ENCODE measurements around the gene NCAPG. TPM values are rescaled to one million over a fixed set of nuclear protein-coding genes. Genes with fewer than 3 reads are reported as not detected.

Gene NCAPG
- total and polyA plus RNA-seq, 3 experiments from 2014 or later, result 1.4 to 52.1 (median 48.2) TPM

GRCh38 chr4:17884511-17884910, 73.7 kb downstream of the NCAPG start:
- Histone ChIP-seq H3K36me3 (ENCODE audit: insufficient read depth, low read length) (no peaks in the 10 kb centered on the region), H3K9me3 (ENCODE audit: low read length) (no peaks in the 10 kb centered on the region), H3K4me3 (ENCODE audit: low read length) (no peak overlapping the region), H3K27ac (ENCODE audit: low read depth, low read length) (no peak overlapping the region), H3K4me1 (ENCODE audit: insufficient read depth, low read length) (no peaks in the 10 kb centered on the region), H3K27me3 (ENCODE audit: insufficient read depth, low read length, poor library complexity, severe bottlenecking) (no peaks in the 10 kb centered on the region)
- ChIA-PET CTCF (no interaction called here), POLR2A (no interaction called here)
- DNase-seq, result no peak
- H3K9me3 Mint-ChIP-seq, result no peaks in the 10 kb centered on the region
- H3K27me3 Mint-ChIP-seq, result no peaks in the 10 kb centered on the region
- peaks cover 11 to 14% (median 14%) of the 10 kb centered on the region in 3 donors for H3K36me3 Mint-ChIP-seq
- H3K4me3 Mint-ChIP-seq, result no peak overlapping the region
- no peak overlapping the region for H3K27ac Mint-ChIP-seq
- no peaks in the 10 kb centered on the region for H3K4me1 Mint-ChIP-seq

GRCh38 chr4:17889692-17890091, 78.9 kb downstream of the NCAPG start:
- H3K4me1 Mint-ChIP-seq, result no peaks in the 10 kb centered on the region

GRCh38 chr4:17894421-17894820, 83.6 kb downstream of the NCAPG start:
- Mint-ChIP-seq H3K36me3 (peaks cover 4 to 8% (median 5%) of the 10 kb centered on the region in 3 donors), H3K4me3 (no peak overlapping the region), H3K4me1 (no peaks in the 10 kb centered on the region), H3K27me3 (no peaks in the 10 kb centered on the region), H3K9me3 (no peaks in the 10 kb centered on the region), H3K27ac (no peak overlapping the region)
- CTCF ChIA-PET, result no interaction called here
- DNase-seq, result no peak
- POLR2A ChIA-PET, result no interaction called here
- Histone ChIP-seq H3K4me1 (ENCODE audit: insufficient read depth, low read length) (no peaks in the 10 kb centered on the region), H3K4me3 (ENCODE audit: low read length) (no peak overlapping the region), H3K36me3 (ENCODE audit: insufficient read depth, low read length) (no peaks in the 10 kb centered on the region), H3K27ac (ENCODE audit: low read depth, low read length) (no peak overlapping the region), H3K27me3 (ENCODE audit: insufficient read depth, low read length, poor library complexity, severe bottlenecking) (no peaks in the 10 kb centered on the region), H3K9me3 (ENCODE audit: low read length) (no peaks in the 10 kb centered on the region)

More at GRCh38 chr4:17889692-17890091, 78.9 kb downstream of the NCAPG start:
- no peaks in the 10 kb centered on the region for H3K27me3 ChIP-seq (ENCODE audit: insufficient read depth, low read length, poor library complexity, severe bottlenecking)
- H3K4me1 ChIP-seq (ENCODE audit: insufficient read depth, low read length), result no peaks in the 10 kb centered on the region
- Mint-ChIP-seq H3K4me3 (no peak overlapping the region), H3K36me3 (peaks cover 1 to 8% (median 3%) of the 10 kb centered on the region in 3 donors), H3K9me3 (no peaks in the 10 kb centered on the region), H3K27me3 (no peaks in the 10 kb centered on the region), H3K27ac (no peak overlapping the region)
- DNase-seq, result no peak
- H3K4me3 ChIP-seq (ENCODE audit: low read length), result no peak overlapping the region
- H3K9me3 ChIP-seq (ENCODE audit: low read length), result no peaks in the 10 kb centered on the region
- ChIA-PET POLR2A (no interaction called here), CTCF (no interaction called here)
- no peak overlapping the region for H3K27ac ChIP-seq (ENCODE audit: low read depth, low read length)
- H3K36me3 ChIP-seq (ENCODE audit: insufficient read depth, low read length), result no peaks in the 10 kb centered on the region

Other genes starting within 250 kb of the NCAPG start
- gene LAP3, start 233.8 kb upstream of the NCAPG start, total RNA-seq, result 10 to 100 TPM; 89.0 to 93.0 TPM
- gene LAP3, start 233.8 kb upstream of the NCAPG start, polyA plus RNA-seq, result 49.6 TPM
- 10 to 100 TPM; 49.4 to 51.7 TPM for gene MED28, start 196.3 kb upstream of the NCAPG start, total RNA-seq
- gene MED28, start 196.3 kb upstream of the NCAPG start, polyA plus RNA-seq, result 40.4 TPM
- gene FAM184B, start 29.4 kb upstream of the NCAPG start, total RNA-seq, result under 1 TPM in 1 of 2 experiments, not detected in 1; 0.02 TPM
- gene FAM184B, start 29.4 kb upstream of the NCAPG start, polyA plus RNA-seq, result not detected
- 10 to 100 TPM; 30.5 to 32.4 TPM for gene DCAF16, start 222 bp upstream of the NCAPG start, total RNA-seq
- 21.4 TPM for gene DCAF16, start 222 bp upstream of the NCAPG start, polyA plus RNA-seq
- 1 to 10 TPM; 7.2 to 9.1 TPM for gene LCORL, start 210.8 kb downstream of the NCAPG start, total RNA-seq
- 6.9 TPM for gene LCORL, start 210.8 kb downstream of the NCAPG start, polyA plus RNA-seq